NCI-H2196 (cell line): ENCODE measurements around the gene TLR1.
"Not testable (repeated sequence)": the region's sequence is repeated elsewhere in the genome, so short reads cannot be mapped to it uniquely, and the experiment has no call there.

ENCODE experiments used
- DNase-seq: peaks from one replicate; lab custom pipeline; 2025; ENCODE audit not compliant: unreplicated experiment; lab: John Stamatoyannopoulos, UW

TLR1 gene

GRCh38 chr4:38806251-38806650 is 1.7 kb upstream of the TLR1 start:
- not testable (repeated sequence) for DNase-seq

- DNase-seq, result no peak
These were observed 1.0 kb upstream of the TLR1 start for GRCh38 chr4:38805530-38806145.

GRCh38 chr4:38803833-38804653 is 548 bp downstream of the TLR1 start:
- no peak for DNase-seq

- DNase-seq, result no peak
These were observed 1.8 kb downstream of the TLR1 start for GRCh38 chr4:38802561-38803355.

GRCh38 chr4:38800961-38801450 is 3.6 kb downstream of the TLR1 start:
- DNase-seq, result no peak

GRCh38 chr4:38800366-38800765 is 4.2 kb downstream of the TLR1 start:
- no peak for DNase-seq

GRCh38 chr4:38795087-38795486 is 9.5 kb downstream of the TLR1 start:
- DNase-seq, result no peak

GRCh38 chr4:38794051-38794450 is 10.5 kb downstream of the TLR1 start:
- no peak for DNase-seq

GRCh38 chr4:38791010-38791409 is 13.6 kb downstream of the TLR1 start:
- no peak for DNase-seq

- no peak for DNase-seq
These were observed 16.3 kb downstream of the TLR1 start for GRCh38 chr4:38788317-38788716.

- DNase-seq, result no peak
These were observed 16.9 kb downstream of the TLR1 start for GRCh38 chr4:38787693-38788092.

- no peak for DNase-seq
These were observed 18.6 kb downstream of the TLR1 start for GRCh38 chr4:38785901-38786402.

GRCh38 chr4:38785041-38785790 is 19.4 kb downstream of the TLR1 start:
- DNase-seq, result no peak

GRCh38 chr4:38784141-38784540 is 20.4 kb downstream of the TLR1 start:
- DNase-seq, result no peak

GRCh38 chr4:38783109-38783460 is 21.5 kb downstream of the TLR1 start:
- no peak for DNase-seq

GRCh38 chr4:38782452-38783108 is 22.0 kb downstream of the TLR1 start, which contains the start of gene TLR10:
Gene TLR10, minus strand, starts transcription at chr4:38782990. Its CDS starts 7,400 bp downstream, at chr4:38775590.
- DNase-seq, result peak; percentile 68

- DNase-seq, result no peak
These were observed 22.7 kb downstream of the TLR1 start for GRCh38 chr4:38781854-38782261.

- DNase-seq, result no peak
These were observed 23.6 kb downstream of the TLR1 start for GRCh38 chr4:38780833-38781484.

GRCh38 chr4:38779790-38780189 is 24.8 kb downstream of the TLR1 start:
- no peak for DNase-seq

GRCh38 chr4:38777925-38778324 is 26.7 kb downstream of the TLR1 start:
- DNase-seq, result not testable (repeated sequence)
